HG03565 (cell line): ENCODE measurements around the gene DIRAS1.

Source experiments
- ATAC-seq: cut with Tn5 transposase; IDR thresholded peaks from one replicate; pipeline ENCODE4 v1.9.1; 2021; ENCODE audit warnings: mild to moderate bottlenecking, moderate library complexity; ENCODE audit not compliant: unreplicated experiment

Gene DIRAS1

GRCh38 chr19:2720777-2721569 is at the start of gene DIRAS1:
Gene DIRAS1, minus strand, starts transcription at chr19:2721372. Its CDS starts 3,566 bp downstream, at chr19:2717806.
- ATAC-seq: no peak

- ATAC-seq: no peak
Observed at GRCh38 chr19:2770055-2771013, 49.2 kb upstream of the DIRAS1 start.

GRCh38 chr19:2769218-2769617 is 48.0 kb upstream of the DIRAS1 start:
- no peak for ATAC-seq

GRCh38 chr19:2768365-2769132 is 47.4 kb upstream of the DIRAS1 start:
- no peak for ATAC-seq

- ATAC-seq: no peak
Observed at GRCh38 chr19:2767688-2768087, 46.5 kb upstream of the DIRAS1 start.

GRCh38 chr19:2766594-2767372 is 45.6 kb upstream of the DIRAS1 start:
- no peak for ATAC-seq

- ATAC-seq: no peak
Observed at GRCh38 chr19:2765376-2765775, 44.2 kb upstream of the DIRAS1 start.

- no peak for ATAC-seq
Observed at GRCh38 chr19:2764945-2765344, 43.8 kb upstream of the DIRAS1 start.

GRCh38 chr19:2763687-2764086 is 42.5 kb upstream of the DIRAS1 start:
- ATAC-seq: no peak

- ATAC-seq: no peak
Observed at GRCh38 chr19:2762783-2763496, 41.8 kb upstream of the DIRAS1 start.

- ATAC-seq: no peak
Observed at GRCh38 chr19:2761876-2762782, 41.0 kb upstream of the DIRAS1 start.

GRCh38 chr19:2761309-2761677 is 40.1 kb upstream of the DIRAS1 start:
- ATAC-seq: no peak

GRCh38 chr19:2759965-2760364 is 38.8 kb upstream of the DIRAS1 start:
- ATAC-seq: no peak

GRCh38 chr19:2759362-2759761 is 38.2 kb upstream of the DIRAS1 start:
- no peak for ATAC-seq

- ATAC-seq: no peak
Observed at GRCh38 chr19:2758601-2759313, 37.6 kb upstream of the DIRAS1 start.

GRCh38 chr19:2756921-2757881 is 36.0 kb upstream of the DIRAS1 start:
- ATAC-seq: no peak

GRCh38 chr19:2756477-2756876 is 35.3 kb upstream of the DIRAS1 start:
- ATAC-seq: no peak
